B cell (primary cell): ENCODE results near the gene CD96. TPM values are rescaled to one million over a fixed set of nuclear protein-coding genes. Genes with fewer than 3 reads are reported as not detected.

ENCODE experiments used
- ATAC-seq: fragments of 200-7000 bp; cut with Tn5 transposase; one replicate; pipeline ENCODE4 v1.10.0; 2021; ENCODE audit warnings: low read depth, mild to moderate bottlenecking, moderate number of reproducible peaks, moderate library complexity
- CTCF ChIA-PET: fragments of 350-600 bp; sonication (Branson Sonifier 250); formaldehyde crosslinking; loops from one replicate; lab custom pipeline; 2021; ENCODE audit warnings: antibody characterized with exemption, inconsistent platforms; lab: Charles Lee
- POLR2A ChIA-PET: fragments of 350-600 bp; sonication (Branson Sonifier 250); formaldehyde crosslinking; loops from one replicate; lab custom pipeline; 2021; ENCODE audit warnings: antibody characterized with exemption; lab: Charles Lee
- DNase-seq: peaks from one replicate; pipeline ENCODE4 v3.0.0; 2013
- H2AFZ ChIP-seq: 2 replicates; pipeline ENCODE4 v1.6.1; 2012; ENCODE audit warnings: mild to moderate bottlenecking, low read depth, low read length; ENCODE audit not compliant: insufficient read depth, poor library complexity, severe bottlenecking
- H3K27ac ChIP-seq, 2 donors: 1 replicate in 1 of 2; 2 replicates in 1 of 2; pipeline ENCODE4 v1.5.1; 2012 to 2013; ENCODE audit warnings: low read length in 2 of 2, mild to moderate bottlenecking in 2 of 2, moderate library complexity in 1 of 2
- H3K27me3 ChIP-seq, 4 experiments: fragments of 200-600 bp in 1 of 4; sonication (generic) in 1 of 4; replicated peaks in 1 of 4; 1 replicate in 2 of 4; 2 replicates in 2 of 4; pipeline versions ENCODE4 v1.6.1 to v1.7.0; 2013 to 2016; ENCODE audit warnings: low read length in 3 of 4, mild to moderate bottlenecking in 2 of 4, mixed read lengths in 1 of 4, moderate library complexity in 1 of 4; ENCODE audit not compliant: insufficient read depth in 4 of 4, control insufficient read depth in 3 of 4; ENCODE audit errors: control extremely low read depth in 1 of 4
- H3K36me3 ChIP-seq, 2 experiments: replicated peaks in 1 of 2; 1 replicate in 1 of 2; 2 replicates in 1 of 2; pipeline versions ENCODE4 v1.6.1 to v1.7.1; 2013; ENCODE audit warnings: low read length in 1 of 2; ENCODE audit not compliant: insufficient read depth in 2 of 2, control insufficient read depth in 1 of 2; ENCODE audit errors: control extremely low read depth in 1 of 2, extremely low read depth in 1 of 2
- H3K4me1 ChIP-seq, 2 donors: fragments of 200-600 bp in 1 of 2; sonication (generic) in 1 of 2; 1 replicate in 1 of 2; 2 replicates in 1 of 2; pipeline versions ENCODE4 v1.5.1 to v1.6.1; 2013 to 2017; ENCODE audit warnings: low read length in 2 of 2; ENCODE audit not compliant: control insufficient read depth in 2 of 2, insufficient read depth in 2 of 2
- H3K4me2 ChIP-seq: replicated peaks from 2 replicates; pipeline ENCODE3; 2012; ENCODE audit warnings: mild to moderate bottlenecking, low read depth, low read length; ENCODE audit not compliant: poor library complexity, severe bottlenecking
- H3K4me3 ChIP-seq, 5 experiments: fragments of 200-600 bp in 1 of 5; sonication (generic) in 1 of 5; 1 replicate in 3 of 5; 2 replicates in 2 of 5; pipeline versions ENCODE4 v1.5.1 to v1.7.0; 2011 to 2016; ENCODE audit warnings: low read length in 4 of 5, mild to moderate bottlenecking in 4 of 5, low read depth in 2 of 5, control low read depth in 1 of 5, moderate library complexity in 1 of 5; ENCODE audit not compliant: insufficient read depth in 1 of 5; ENCODE audit errors: control extremely low read depth in 1 of 5, extremely low read depth in 1 of 5
- H3K79me2 ChIP-seq: fragments of 200-600 bp; sonication (generic); one replicate; pipeline ENCODE4 v1.6.0; 2016; ENCODE audit warnings: low read length; ENCODE audit not compliant: control insufficient read depth, insufficient read depth
- H3K9ac ChIP-seq: fragments of 200-600 bp; sonication (generic); 2 replicates; pipeline ENCODE4 v1.6.1; 2017; ENCODE audit warnings: mild to moderate bottlenecking, low read length, moderate library complexity
- H3K9me3 ChIP-seq, 3 donors: one replicate each; pipeline versions ENCODE4 v1.6.1 to v1.7.1; 2013; ENCODE audit warnings: low read length in 2 of 3; ENCODE audit not compliant: control insufficient read depth in 2 of 3, insufficient read depth in 1 of 3; ENCODE audit errors: control extremely low read depth in 1 of 3
- H4K20me1 ChIP-seq: 2 replicates; pipeline ENCODE4 v1.6.0; 2012; ENCODE audit warnings: mild to moderate bottlenecking, low read length; ENCODE audit not compliant: insufficient read depth, control insufficient read depth, poor library complexity, severe bottlenecking
- H3K27ac Mint-ChIP-seq: one replicate; pipeline ENCODE4 v1.8.0; 2021; ENCODE audit warnings: mixed read lengths
- H3K27me3 Mint-ChIP-seq: one replicate; pipeline ENCODE4 v1.8.0; 2021; ENCODE audit warnings: mixed read lengths
- H3K4me1 Mint-ChIP-seq: one replicate; pipeline ENCODE4 v1.8.0; 2021; ENCODE audit warnings: mixed read lengths
- H3K4me3 Mint-ChIP-seq: one replicate; pipeline ENCODE4 v1.8.0; 2021; ENCODE audit warnings: mixed read lengths
- H3K9me3 Mint-ChIP-seq: one replicate; pipeline ENCODE4 v1.8.0; 2022; ENCODE audit warnings: mixed read lengths; ENCODE audit not compliant: insufficient read depth
- CTCF ChIP-seq: fragments of 200-600 bp; IDR thresholded peaks from one replicate; pipeline ENCODE4 v1.8.0; 2022; ENCODE audit warnings: antibody characterized with exemption, mild to moderate bottlenecking
- EZH2 ChIP-seq: IDR thresholded peaks from 2 replicates; pipeline ENCODE4 v1.6.1; 2012; ENCODE audit warnings: borderline replicate concordance, low read depth, mild to moderate bottlenecking, moderate library complexity, low read length; ENCODE audit not compliant: insufficient read depth, poor library complexity, severe bottlenecking
- WGBS: methylation state at CpG from one replicate; pipeline ENCODE4 v1.1.5; 2013; ENCODE audit warnings: missing lambda C conversion rate; ENCODE audit not compliant: insufficient coverage; 5-methylcytosine and 5-hydroxymethylcytosine counted together
- intact Hi-C: fragments of 100-400 bp; cut with micrococcal nuclease; formaldehyde crosslinking; loops from one replicate; pipeline ENCODE4 v1.10.0; 2022
- polyA plus RNA-seq: library from polyadenylated mRNA; depleted of rRNA; stranded (reverse); fragments of >200 nt; gene quantifications from 2 replicates; pipeline ENCODE4 v1.2.3, GENCODE V29; 2012
- total RNA-seq, 2 donors: library from RNA; stranded (reverse); fragments of 120-200 nt in 1 of 2; gene quantifications; 1 replicate in 1 of 2; 2 replicates in 1 of 2; pipeline versions ENCODE4 v1.2.3 to v1.2.4, GENCODE V29; 2013 to 2022

Gene CD96
- total and polyA plus RNA-seq, 2 donors (not counting 1 experiment from before 2014, with no cell fraction given), result 21.4 to 56.2 TPM

GRCh38 chr3:111588527-111588926 is 46.5 kb downstream of the CD96 start:
- Mint-ChIP-seq H3K27ac (peak overlapping the region; percentile 55), H3K4me1 (peaks cover 36% of the 10 kb centered on the region), H3K27me3 (no peaks in the 10 kb centered on the region), H3K4me3 (no peak overlapping the region), H3K9me3 (no peaks in the 10 kb centered on the region)
- H2AFZ ChIP-seq, result no peak overlapping the region
- no peak overlapping the region for H3K4me3 ChIP-seq
- ATAC-seq (no peak), DNase-seq (no peak)
- POLR2A ChIA-PET, result no interaction called here
- TF ChIP-seq EZH2 (no peak), CTCF (no peak)
- no peaks in the 10 kb centered on the region for H4K20me1 ChIP-seq
- H3K27ac ChIP-seq, result no peak overlapping the region
- H3K4me1 ChIP-seq, result peaks cover 8 to 22% of the 10 kb centered on the region in 2 donors
- no peak overlapping the region for H3K4me2 ChIP-seq
- H3K27me3 ChIP-seq, result no peaks in the 10 kb centered on the region
- H3K79me2 ChIP-seq, result no peaks in the 10 kb centered on the region
- CTCF ChIA-PET, result interaction anchor here (1.2 to 1.4 kb wide), 2 partner anchors 10 to 80 kb away, joined by 3 to 5 read pairs; no protein-coding TSS in a partner anchor
- H3K36me3 ChIP-seq, result peaks cover 0 to 37% of the 10 kb centered on the region in 2 experiments
- intact Hi-C loops, result no loop called here
- H3K9me3 ChIP-seq, result no peaks in the 10 kb centered on the region
- no peak overlapping the region for H3K9ac ChIP-seq

GRCh38 chr3:111589303-111590142 is 47.5 kb downstream of the CD96 start:
- no peak for DNase-seq
- Mint-ChIP-seq H3K27ac (peak overlapping the region; percentile 33), H3K4me3 (peak overlapping the region; percentile 23), H3K4me1 (peaks cover 46% of the 10 kb centered on the region), H3K27me3 (no peaks in the 10 kb centered on the region), H3K9me3 (no peaks in the 10 kb centered on the region)
- no peaks in the 10 kb centered on the region for H3K79me2 ChIP-seq
- TF ChIP-seq EZH2 (no peak), CTCF (no peak)
- peak overlapping the region; percentile 17 for H3K4me2 ChIP-seq
- no CpG with 5 or more reads among the region's 2 CpGs for WGBS
- no peaks in the 10 kb centered on the region for H3K27me3 ChIP-seq
- no peak overlapping the region for H3K4me3 ChIP-seq
- H3K27ac ChIP-seq, result no peak overlapping the region
- H3K9ac ChIP-seq, result no peak overlapping the region
- peaks cover 0 to 28% of the 10 kb centered on the region in 2 experiments for H3K36me3 ChIP-seq
- H4K20me1 ChIP-seq, result no peaks in the 10 kb centered on the region
- CTCF ChIA-PET, result interaction anchor here (0.7 to 3.2 kb wide), 6 partner anchors 10 to 128 kb away, joined by 3 to 19 read pairs (median 3); no protein-coding TSS in a partner anchor
- ATAC-seq, result no peak
- peaks cover 18 to 32% of the 10 kb centered on the region in 2 donors for H3K4me1 ChIP-seq
- POLR2A ChIA-PET, result no interaction called here
- no peaks in the 10 kb centered on the region for H3K9me3 ChIP-seq
- no peak overlapping the region for H2AFZ ChIP-seq
- intact Hi-C loops, result loop anchor here (5.0 kb wide), 1 partner anchor 78 kb away; no protein-coding TSS in a partner anchor
